ENCODE measurements around the gene ETV6.

ETV6 gene

DNA sequence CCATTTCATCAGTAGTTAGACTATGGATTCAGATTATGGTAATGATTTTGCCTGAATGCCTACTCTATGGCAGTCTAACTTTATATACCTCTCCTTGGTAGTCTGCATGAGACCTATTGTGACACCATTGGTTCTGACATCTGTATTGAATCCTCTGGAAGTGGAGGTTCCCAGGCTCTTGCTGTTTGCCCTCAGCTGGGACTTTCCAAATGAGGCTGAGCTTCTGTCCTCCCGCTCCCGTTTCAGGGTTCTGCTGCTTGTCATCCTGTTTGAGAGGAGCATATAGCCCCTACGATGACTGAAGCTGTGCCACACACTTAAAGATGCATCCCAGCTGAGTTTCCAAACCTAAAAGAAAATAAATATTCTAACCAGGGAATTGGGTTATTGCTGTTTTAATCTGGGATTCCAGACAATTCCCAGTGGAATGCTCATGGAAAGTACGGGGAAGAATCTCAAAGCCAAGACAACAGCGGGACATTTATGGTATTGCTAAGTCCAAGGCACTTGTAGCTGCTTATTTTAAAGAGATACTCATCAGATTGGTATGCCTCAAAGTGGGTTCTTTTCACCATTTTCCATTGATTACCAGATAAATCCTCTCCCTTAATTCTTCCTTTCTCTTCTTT, 105.9 kb downstream of the ETV6 start:
- DNase-seq: no peak
- Histone ChIP-seq H3K27me3 (replicated peaks) (no peaks in the 10 kb centered on the region), H3K4me3 (ENCODE audit: low read depth, low read length) (no peak overlapping the region), H3K36me3 (replicated peaks) (peaks cover 8% of the 10 kb centered on the region), H3K27ac (peak overlapping the region; percentile 17)
- TF ChIP-seq, protein P1, sequence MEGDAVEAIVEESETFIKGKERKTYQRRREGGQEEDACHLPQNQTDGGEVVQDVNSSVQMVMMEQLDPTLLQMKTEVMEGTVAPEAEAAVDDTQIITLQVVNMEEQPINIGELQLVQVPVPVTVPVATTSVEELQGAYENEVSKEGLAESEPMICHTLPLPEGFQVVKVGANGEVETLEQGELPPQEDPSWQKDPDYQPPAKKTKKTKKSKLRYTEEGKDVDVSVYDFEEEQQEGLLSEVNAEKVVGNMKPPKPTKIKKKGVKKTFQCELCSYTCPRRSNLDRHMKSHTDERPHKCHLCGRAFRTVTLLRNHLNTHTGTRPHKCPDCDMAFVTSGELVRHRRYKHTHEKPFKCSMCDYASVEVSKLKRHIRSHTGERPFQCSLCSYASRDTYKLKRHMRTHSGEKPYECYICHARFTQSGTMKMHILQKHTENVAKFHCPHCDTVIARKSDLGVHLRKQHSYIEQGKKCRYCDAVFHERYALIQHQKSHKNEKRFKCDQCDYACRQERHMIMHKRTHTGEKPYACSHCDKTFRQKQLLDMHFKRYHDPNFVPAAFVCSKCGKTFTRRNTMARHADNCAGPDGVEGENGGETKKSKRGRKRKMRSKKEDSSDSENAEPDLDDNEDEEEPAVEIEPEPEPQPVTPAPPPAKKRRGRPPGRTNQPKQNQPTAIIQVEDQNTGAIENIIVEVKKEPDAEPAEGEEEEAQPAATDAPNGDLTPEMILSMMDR (IDR thresholded peaks at IDR 0.05; ENCODE audit: low read depth, low read length, missing control alignments): no peak
- in situ Hi-C loops (cut with HindIII; ENCODE audit: low pct_ligation_motif_present, low sequenced_read_pairs): no loop called here

- no peak overlapping the region for H3K27ac ChIP-seq
- no peaks in the 10 kb centered on the region for H3K27me3 ChIP-seq (replicated peaks)
- H3K36me3 ChIP-seq (replicated peaks): peaks cover 8% of the 10 kb centered on the region
- TF ChIP-seq, protein P1 (IDR thresholded peaks at IDR 0.05; ENCODE audit: low read depth, low read length, missing control alignments): no peak
- H3K4me3 ChIP-seq (ENCODE audit: low read depth, low read length): no peak overlapping the region
- no peak for DNase-seq
- in situ Hi-C loops (cut with HindIII; ENCODE audit: low pct_ligation_motif_present, low sequenced_read_pairs): no loop called here
Observed at GRCh38 chr12:11756022-11756421, 106.5 kb downstream of the ETV6 start.

GRCh38 chr12:11756523-11756922, 107.0 kb downstream of the ETV6 start:
- TF ChIP-seq, protein P1 (IDR thresholded peaks at IDR 0.05; ENCODE audit: low read depth, low read length, missing control alignments): no peak
- peaks cover 8% of the 10 kb centered on the region for H3K36me3 ChIP-seq (replicated peaks)
- H3K27ac ChIP-seq: no peak overlapping the region
- no peaks in the 10 kb centered on the region for H3K27me3 ChIP-seq (replicated peaks)
- in situ Hi-C loops (cut with HindIII; ENCODE audit: low pct_ligation_motif_present, low sequenced_read_pairs): no loop called here
- H3K4me3 ChIP-seq (ENCODE audit: low read depth, low read length): no peak overlapping the region
- DNase-seq: no peak

DNA sequence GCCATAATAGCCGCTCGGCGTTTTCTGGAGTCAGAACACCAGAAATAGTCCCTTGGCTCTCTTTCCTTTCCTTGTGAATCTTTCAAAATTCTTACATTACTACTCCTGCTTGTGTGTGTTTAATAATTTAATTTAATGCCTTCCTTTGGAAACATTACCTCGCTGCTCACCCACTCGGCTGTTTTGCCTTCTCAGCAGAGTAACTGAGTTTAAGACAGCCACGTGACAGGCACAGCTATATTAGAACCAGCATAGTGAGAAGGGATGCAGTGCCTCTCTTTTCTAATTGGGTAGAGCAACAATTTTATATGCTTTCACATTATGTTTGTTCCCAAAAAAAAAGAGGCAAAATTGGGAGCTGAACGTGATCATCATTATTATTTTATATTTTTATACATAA, 107.6 kb downstream of the ETV6 start:
- Histone ChIP-seq H3K36me3 (replicated peaks) (peaks cover 8% of the 10 kb centered on the region), H3K4me3 (ENCODE audit: low read depth, low read length) (no peak overlapping the region), H3K27ac (no peak overlapping the region), H3K27me3 (replicated peaks) (no peaks in the 10 kb centered on the region)
- DNase-seq: no peak
- in situ Hi-C loops (cut with HindIII; ENCODE audit: low pct_ligation_motif_present, low sequenced_read_pairs): no loop called here
- TF ChIP-seq, protein P1 (IDR thresholded peaks at IDR 0.05; ENCODE audit: low read depth, low read length, missing control alignments): no peak

GRCh38 chr12:11757531-11757930, 108.1 kb downstream of the ETV6 start:
- Histone ChIP-seq H3K4me3 (ENCODE audit: low read depth, low read length) (no peak overlapping the region), H3K27ac (no peak overlapping the region), H3K27me3 (replicated peaks) (no peaks in the 10 kb centered on the region), H3K36me3 (replicated peaks) (peaks cover 8% of the 10 kb centered on the region)
- DNase-seq: no peak
- in situ Hi-C loops (cut with HindIII; ENCODE audit: low pct_ligation_motif_present, low sequenced_read_pairs): no loop called here
- TF ChIP-seq, protein P1 (IDR thresholded peaks at IDR 0.05; ENCODE audit: low read depth, low read length, missing control alignments): no peak

- Histone ChIP-seq H3K4me3 (ENCODE audit: low read depth, low read length) (no peak overlapping the region), H3K36me3 (replicated peaks) (peaks cover 7% of the 10 kb centered on the region), H3K27ac (no peak overlapping the region), H3K27me3 (replicated peaks) (no peaks in the 10 kb centered on the region)
- in situ Hi-C loops (cut with HindIII; ENCODE audit: low pct_ligation_motif_present, low sequenced_read_pairs): no loop called here
- TF ChIP-seq, protein P1 (IDR thresholded peaks at IDR 0.05; ENCODE audit: low read depth, low read length, missing control alignments): no peak
- DNase-seq: no peak
Observed at GRCh38 chr12:11758087-11758486, 108.6 kb downstream of the ETV6 start.

Data from brain microvascular endothelial cell (primary cell).